SK-N-SH (cell line): Measurements from ENCODE around the gene HAPLN2. TPM values are rescaled to one million over a fixed set of nuclear protein-coding genes. Genes with fewer than 3 reads are reported as not detected.

ENCODE experiments used
- CTCF ChIA-PET: fragments of 300-600, 350-600 bp; formaldehyde crosslinking; extraction: SDS; loops from one replicate; lab custom pipeline; 2021; lab: Yijun Ruan, JAX
- POLR2A ChIA-PET: fragments of 350-600 bp; sonication (Branson Sonifier 250); formaldehyde crosslinking; extraction: SDS; loops from one replicate; lab custom pipeline; 2020; ENCODE audit warnings: antibody characterized with exemption, inconsistent platforms; lab: Yijun Ruan, JAX
- DNase-seq: peaks from one replicate; pipeline ENCODE4 v3.0.0; 2012
- H2AFZ ChIP-seq: fragments of 200-600 bp; sonication (generic); 2 replicates; pipeline ENCODE4 v1.8.1; 2016; ENCODE audit warnings: antibody characterized with exemption, mild to moderate bottlenecking, low read depth
- H3F3A ChIP-seq: fragments of 200-600 bp; sonication (generic); replicated peaks from 2 replicates; pipeline ENCODE3; 2016; ENCODE audit warnings: antibody characterized with exemption, mild to moderate bottlenecking; ENCODE audit not compliant: insufficient read depth
- H3K27ac ChIP-seq, 2 experiments: fragments of 200-500 bp in 1 of 2; fragments of 200-600 bp in 1 of 2; sonication (Bioruptor generic) in 1 of 2; sonication (generic), shearing (Covaris generic) in 1 of 2; 2 replicates each; pipeline versions ENCODE4 v1.5.1 to v1.6.1; 2014 to 2016; ENCODE audit warnings: low read depth in 2 of 2, inconsistent platforms in 1 of 2, low read length in 1 of 2, mild to moderate bottlenecking in 1 of 2, mixed read lengths in 1 of 2
- H3K27me3 ChIP-seq: fragments of 200-600 bp; sonication (generic), shearing (Covaris generic); 2 replicates; pipeline ENCODE4 v1.6.1; 2016; ENCODE audit warnings: mixed run types; ENCODE audit not compliant: insufficient read depth
- H3K36me3 ChIP-seq, 2 experiments: fragments of 200-500 bp in 1 of 2; fragments of 200-600 bp in 1 of 2; sonication (Bioruptor generic) in 1 of 2; sonication (generic) in 1 of 2; replicated peaks in 1 of 2; 2 replicates each; pipeline versions ENCODE3 to v1.5.1; 2014 to 2016; ENCODE audit warnings: low read length in 1 of 2, mild to moderate bottlenecking in 1 of 2; ENCODE audit not compliant: insufficient read depth in 2 of 2, control insufficient read depth in 1 of 2
- H3K4me1 ChIP-seq, 2 experiments: fragments of 200-500 bp in 1 of 2; fragments of 200-600 bp in 1 of 2; sonication (Bioruptor generic) in 1 of 2; sonication (generic), shearing (Covaris generic) in 1 of 2; 2 replicates each; pipeline versions ENCODE4 v1.5.1 to v1.6.1; 2014 to 2016; ENCODE audit warnings: low read depth in 1 of 2, low read length in 1 of 2, mixed run types in 1 of 2; ENCODE audit not compliant: insufficient read depth in 2 of 2, control insufficient read depth in 1 of 2
- H3K4me2 ChIP-seq: fragments of 200-600 bp; sonication (generic), shearing (Covaris generic); 2 replicates; pipeline ENCODE4 v1.6.1; 2017; ENCODE audit warnings: mixed run types
- H3K4me3 ChIP-seq, 2 experiments: fragments of 200-500 bp in 1 of 2; fragments of 200-600 bp in 1 of 2; sonication (Bioruptor generic) in 1 of 2; sonication (generic), shearing (Covaris generic) in 1 of 2; 2 replicates each; pipeline versions ENCODE4 v1.5.1 to v1.8.1; 2014 to 2016; ENCODE audit warnings: low read depth in 2 of 2, inconsistent platforms in 1 of 2, low read length in 1 of 2, mild to moderate bottlenecking in 1 of 2, mixed read lengths in 1 of 2, moderate library complexity in 1 of 2
- H3K79me2 ChIP-seq: fragments of 200-600 bp; sonication (generic); 2 replicates; pipeline ENCODE4 v1.8.1; 2017; ENCODE audit warnings: mild to moderate bottlenecking; ENCODE audit not compliant: insufficient read depth
- H3K9ac ChIP-seq: fragments of 200-600 bp; sonication (generic); 2 replicates; pipeline ENCODE4 v1.6.1; 2017; ENCODE audit warnings: mixed run types
- H3K9me2 ChIP-seq: fragments of 200-600 bp; sonication (generic); 2 replicates; pipeline ENCODE4 v1.6.1; 2017; ENCODE audit warnings: mixed run types
- H3K9me3 ChIP-seq: fragments of 200-600 bp; sonication (generic); 2 replicates; pipeline ENCODE4 v1.6.1; 2017; ENCODE audit warnings: mixed run types, mild to moderate bottlenecking, moderate library complexity
- H4K20me1 ChIP-seq: fragments of 200-600 bp; sonication (generic); 2 replicates; pipeline ENCODE4 v1.6.1; 2017; ENCODE audit warnings: mild to moderate bottlenecking, mixed run types; ENCODE audit not compliant: insufficient read depth
- CTCF ChIP-seq: fragments of 200-600 bp; sonication (generic); IDR thresholded peaks from 2 replicates; pipeline ENCODE4 v1.6.1; 2017; ENCODE audit warnings: antibody characterized with exemption, mild to moderate bottlenecking, moderate library complexity
- FOSL2 ChIP-seq: IDR thresholded peaks from 2 replicates; pipeline ENCODE4 v1.4.0; 2012; ENCODE audit warnings: low read depth, mild to moderate bottlenecking, moderate library complexity, borderline replicate concordance
- FOXM1 ChIP-seq: IDR thresholded peaks from 2 replicates; pipeline ENCODE4 v1.4.0; 2012; ENCODE audit warnings: low read depth, mild to moderate bottlenecking
- MEF2A ChIP-seq: IDR thresholded peaks from 2 replicates; pipeline ENCODE4 v1.4.0; 2012; ENCODE audit warnings: low read depth, borderline replicate concordance
- TCF12 ChIP-seq: IDR thresholded peaks from 2 replicates; pipeline ENCODE4 v1.4.0; 2012
- USF1 ChIP-seq: IDR thresholded peaks from 2 replicates; pipeline ENCODE4 v1.4.0; 2012; ENCODE audit warnings: low read depth, borderline replicate concordance
- WGBS: methylation state at CpG from one replicate; pipeline ENCODE4 v1.1.6; 2017; ENCODE audit warnings: low lambda C conversion rate; 5-methylcytosine and 5-hydroxymethylcytosine counted together
- polyA plus RNA-seq, 3 experiments: library from polyadenylated mRNA; depleted of rRNA; stranded (reverse); fragments of >200 nt; gene quantifications; 2 replicates each; pipeline ENCODE4 v1.2.3, GENCODE V29; 2012

HAPLN2 gene
- polyA plus RNA-seq, 1 of the 3 experiments (the other 2 are of a cell fraction) = 0.20 TPM

- POLR2A ChIA-PET = no interaction called here
Observed at GRCh38 chr1:156663178-156663577, 44.0 kb downstream of the HAPLN2 start.

GRCh38 chr1:156664046-156664766 lies 45.0 kb downstream of the HAPLN2 start:
- POLR2A ChIA-PET = interaction anchor here (2.3 kb wide), 1 partner anchor 12 kb away, joined by 14 read pairs; the partner anchor contains the start of gene NES
- Histone ChIP-seq H3K9me2 (no peaks in the 10 kb centered on the region), H3F3A (peaks cover 21% of the 10 kb centered on the region), H3K27me3 (no peaks in the 10 kb centered on the region), H4K20me1 (no peaks in the 10 kb centered on the region), H3K36me3 (no peaks in the 10 kb centered on the region), H3K9me3 (no peaks in the 10 kb centered on the region), H3K27ac (peak overlapping the region in 1 of 2 experiments; percentile 87; a peak in 1 of 4 replicates), H3K4me3 (no peak overlapping the region), H2AFZ (no peak overlapping the region), H3K4me2 (peak overlapping the region; percentile 53; the same call in 1 of the 2 replicates), H3K4me1 (peaks cover 46 to 51% of the 10 kb centered on the region in 2 experiments; a peak in 3 of 4 replicates)
- WGBS = 79% methylated on average over 5 of the region's 5 CpGs
- CTCF ChIA-PET = interaction anchor here (1.0 to 13.1 kb wide), 4 partner anchors 18 to 226 kb away, joined by 4 to 682 read pairs (median 336); partner anchors contain the start of genes HAPLN2, ISG20L2, METTL25B and NES
- TF ChIP-seq TCF12 (peak; percentile 46), FOXM1 (no peak)
- TF ChIP-seq, all 33 proteins: peak for 1
- H3K9ac ChIP-seq = no peak overlapping the region
- H3K79me2 ChIP-seq = no peaks in the 10 kb centered on the region
- DNase-seq = no peak

More at GRCh38 chr1:156663178-156663577, 44.0 kb downstream of the HAPLN2 start:
- Histone ChIP-seq H3K36me3 (no peaks in the 10 kb centered on the region), H3K9me3 (no peaks in the 10 kb centered on the region), H3K4me2 (no peak overlapping the region), H3K4me1 (peaks cover 41 to 48% of the 10 kb centered on the region in 2 experiments; a peak in 3 of 4 replicates), H3K79me2 (no peaks in the 10 kb centered on the region), H4K20me1 (no peaks in the 10 kb centered on the region), H2AFZ (no peak overlapping the region; the same call in 1 of the 2 replicates), H3K27ac (peak overlapping the region in 1 of 2 experiments; percentile 87; a peak in 1 of 4 replicates), H3K4me3 (no peak overlapping the region), H3F3A (peaks cover 21% of the 10 kb centered on the region)
- CTCF ChIA-PET = interaction anchor here (0.6 to 13.1 kb wide), 5 partner anchors 19 to 64 kb away, joined by 3 to 682 read pairs (median 252); partner anchors contain the start of genes BCAN, HAPLN2, ISG20L2 and METTL25B
- WGBS = 44% methylated on average over 5 of the region's 5 CpGs
- TF ChIP-seq FOSL2 = peak; percentile 22; the same call in 1 of the 2 replicates
- no peak for TF ChIP-seq CTCF
- no peak for TF ChIP-seq USF1
- peak; percentile 57; the same call in 1 of the 2 replicates for TF ChIP-seq MEF2A
- peak; percentile 48; the same call in 1 of the 2 replicates for TF ChIP-seq TCF12
- TF ChIP-seq, all 33 proteins: peak for 3
- Histone ChIP-seq H3K27me3 (no peaks in the 10 kb centered on the region), H3K9me2 (no peaks in the 10 kb centered on the region), H3K9ac (no peak overlapping the region)
- no peak for DNase-seq
